SK-N-MC (cell line): Measurements from ENCODE around the gene KLHL29.

Experiments used
- FOXP2 ChIP-seq: optimal IDR thresholded peaks from 2 replicates; pipeline ENCODE3; 2011; ENCODE audit warnings: mild to moderate bottlenecking, moderate library complexity; ENCODE audit not compliant: insufficient read depth; ENCODE audit errors: extremely low read length, control extremely low read depth
- POLR2AphosphoS5 ChIP-seq: IDR thresholded peaks from 2 replicates; pipeline ENCODE4 v1.6.1; 2012; ENCODE audit warnings: mild to moderate bottlenecking, low read depth, low read length, borderline replicate concordance

GRCh38 chr2:23722255-23722654, 337.3 kb downstream of the KLHL29 start:
- no peak for TF ChIP-seq POLR2AphosphoS5
- TF ChIP-seq FOXP2 = no peak
